Amygdala (tissue), 56 donors: ENCODE results near the gene EPHA4.
A peak's percentile ranks its signal among the peaks of the same experiment; 100 is the strongest.

ENCODE experiments used
- DNase-seq, 56 donors: peaks; one replicate each; lab custom pipeline; 2025; lab: John Stamatoyannopoulos, UW

The EPHA4 gene

DNA sequence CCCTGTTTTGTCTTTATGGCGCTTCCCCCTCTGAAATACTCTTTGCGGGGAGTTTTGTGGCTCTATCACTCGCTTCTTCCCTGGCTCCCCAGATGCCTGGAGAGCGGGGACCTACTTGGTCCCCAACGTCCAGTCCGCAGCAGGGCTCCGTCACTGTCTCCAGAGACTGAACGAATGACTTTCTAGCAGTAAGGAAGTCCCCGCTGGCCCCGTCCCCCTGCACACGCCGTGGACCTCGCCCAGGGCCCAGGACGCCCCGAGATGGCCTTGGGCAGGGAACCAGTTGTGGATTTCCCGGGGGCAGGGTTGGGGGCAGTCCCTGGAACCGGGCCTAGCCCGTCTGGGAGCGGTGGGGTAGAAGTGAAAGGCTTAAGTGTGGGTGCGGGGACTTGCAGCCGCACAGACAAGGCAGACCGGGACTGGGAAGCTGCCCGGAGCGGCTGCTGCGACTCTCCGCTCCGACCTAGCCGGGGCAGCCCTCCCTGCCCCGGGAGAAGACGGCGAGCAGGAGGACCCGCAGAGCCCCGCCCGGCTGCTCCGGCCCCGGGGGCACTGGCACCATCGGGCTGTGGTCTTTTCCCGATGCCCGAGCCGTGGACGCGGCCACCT, 821 bp upstream of the EPHA4 start:
- DNase-seq: peak in 30 of 56 donors; percentile 12 to 80 (median 60)

DNA sequence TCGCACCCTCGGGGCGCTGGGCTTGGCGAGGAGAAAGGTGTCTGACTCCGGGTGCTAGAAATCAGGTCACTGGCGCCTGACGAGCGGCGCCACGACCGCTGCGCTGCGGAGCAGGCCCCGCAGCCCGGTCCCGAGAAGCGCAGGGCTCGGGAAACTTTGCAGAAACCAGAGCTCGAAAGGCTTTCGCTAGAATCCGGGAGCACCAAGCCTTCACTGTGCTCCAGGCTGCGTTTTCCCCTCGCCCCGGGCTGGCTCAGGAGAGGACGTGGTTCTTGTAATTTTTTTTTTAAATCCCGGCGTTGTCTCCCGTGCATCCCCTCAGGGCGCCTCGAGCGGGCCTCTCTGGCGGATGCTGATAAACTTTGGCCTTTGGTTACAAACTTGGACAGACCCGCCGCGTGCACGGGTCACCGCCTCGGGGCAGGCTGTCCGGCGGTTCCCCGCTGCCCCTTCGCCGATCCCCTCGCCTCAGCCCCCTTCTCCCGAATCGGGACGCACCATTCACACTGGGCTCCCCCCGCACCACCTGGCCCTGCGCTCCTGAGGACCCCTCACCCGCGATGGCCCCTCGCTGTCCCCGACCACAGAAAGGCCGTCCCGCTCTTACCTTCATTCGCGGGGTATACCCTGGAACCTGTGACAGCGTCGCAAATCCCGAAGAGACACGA, 419 bp downstream of the EPHA4 start:
- peak in 7 of 56 donors; percentile 11 to 47 (median 36) for DNase-seq

DNA sequence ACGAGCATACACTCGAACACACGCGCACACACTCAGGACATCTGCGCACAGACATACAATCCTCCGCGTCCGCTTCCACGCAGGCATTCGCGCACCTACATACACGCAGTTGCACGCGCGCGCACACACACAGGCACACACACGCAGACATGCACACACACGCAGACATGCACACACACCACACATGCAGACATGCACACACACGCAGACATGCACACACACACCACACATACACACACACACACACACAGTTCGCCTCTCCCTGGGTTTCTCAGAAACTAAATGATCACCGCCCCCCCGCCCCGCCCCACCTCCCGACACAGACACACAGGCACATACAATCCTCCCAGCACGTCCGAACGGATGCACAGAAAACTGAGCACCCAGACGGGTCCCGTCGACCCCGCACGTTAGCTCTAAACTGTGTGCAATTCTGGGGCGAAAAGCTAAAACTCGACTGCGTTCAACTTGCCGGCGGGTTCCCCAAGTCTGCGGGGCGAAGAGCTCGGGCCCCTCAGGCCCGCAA, 1.0 kb downstream of the EPHA4 start:
- DNase-seq: peak in 5 of 56 donors; percentile 9 to 54 (median 16)

DNA sequence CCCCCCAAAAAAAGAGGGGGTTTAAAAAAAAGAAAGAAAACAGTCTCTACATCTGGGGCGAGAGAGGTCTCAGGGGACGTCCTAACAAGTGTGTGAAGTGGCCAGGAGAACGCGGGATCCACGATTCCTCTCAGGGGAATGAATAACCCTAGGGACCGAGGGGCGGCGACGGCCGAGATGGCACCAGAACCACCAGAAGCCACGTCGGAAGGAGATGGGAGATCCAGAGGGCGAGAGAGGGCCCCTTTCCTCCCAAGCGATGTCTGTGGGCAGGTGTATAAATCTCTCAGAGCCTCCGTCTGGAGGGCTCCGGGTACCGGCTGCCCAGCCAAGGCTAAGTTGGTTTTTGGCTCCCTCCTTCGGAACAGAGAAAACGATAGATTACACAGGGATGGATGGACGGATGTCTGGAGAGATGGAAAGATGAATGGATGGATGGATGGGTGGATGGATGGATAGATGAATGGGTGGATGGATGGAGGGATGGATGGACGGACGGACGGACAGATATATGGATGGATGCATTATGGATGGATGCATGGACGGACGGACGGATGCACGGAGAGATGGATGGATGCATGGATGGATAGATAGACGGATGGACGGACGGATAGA, 1.7 kb downstream of the EPHA4 start:
- DNase-seq: peak in 11 of 56 donors; percentile 12 to 45 (median 29)

DNA sequence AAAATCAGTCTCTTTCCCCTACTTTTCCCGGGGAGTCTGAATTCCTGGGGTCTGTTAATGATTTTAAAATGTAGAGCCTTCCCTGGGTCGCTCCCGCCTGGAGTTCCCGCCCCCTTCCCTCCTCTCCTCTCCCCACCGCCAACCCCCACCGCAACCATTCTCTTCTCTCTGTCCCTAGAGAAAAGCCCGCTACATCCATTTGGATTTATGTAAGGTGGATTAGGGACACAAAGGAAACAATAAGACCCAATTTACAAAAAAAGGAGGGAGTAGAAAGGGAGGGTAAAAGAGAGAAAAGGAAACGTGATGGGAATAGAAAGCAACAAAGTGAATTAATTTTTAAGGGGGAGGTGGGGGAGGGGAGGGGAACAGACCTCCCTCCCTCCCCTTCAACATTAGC, 2.2 kb downstream of the EPHA4 start:
- DNase-seq: no peak

DNA sequence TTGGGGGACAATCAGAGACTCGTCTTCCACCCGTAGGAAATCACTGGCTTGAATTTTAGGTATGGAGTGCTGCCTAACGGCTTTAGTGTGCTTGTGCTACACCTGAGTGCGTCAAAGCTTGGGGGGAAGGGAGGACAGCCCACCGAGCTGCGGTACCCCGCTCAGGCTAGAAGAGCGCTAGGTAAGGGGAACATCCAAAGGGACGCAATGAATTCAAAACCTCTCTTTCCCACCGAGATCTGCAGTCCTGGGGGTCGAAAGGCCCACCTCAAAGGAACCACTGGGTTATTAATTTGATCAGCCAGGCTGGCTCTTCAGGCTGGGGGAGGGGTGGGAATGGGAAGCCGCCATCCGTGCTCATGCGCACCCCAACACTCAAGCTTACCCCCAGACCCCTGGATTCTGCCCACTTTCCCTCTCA, 2.7 kb downstream of the EPHA4 start:
- DNase-seq: no peak

DNA sequence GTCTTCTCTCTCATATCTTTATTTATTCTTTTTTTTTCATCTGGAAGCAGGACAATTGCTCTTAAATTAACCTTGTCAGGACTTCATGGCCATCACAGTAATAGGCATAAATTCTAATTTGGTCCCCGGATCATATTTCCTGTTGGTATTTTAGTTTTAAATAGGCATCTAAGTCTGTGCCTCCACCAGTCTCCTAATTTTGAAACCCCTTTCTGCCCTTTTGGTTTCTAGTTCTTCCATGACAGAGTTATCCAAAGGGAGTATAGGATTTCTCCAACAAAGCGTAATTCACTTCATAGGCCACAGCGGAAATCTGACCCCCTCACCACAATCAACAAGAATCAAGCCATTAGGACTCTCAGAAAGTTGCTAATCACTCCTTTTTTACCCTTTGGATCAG, 3.8 kb downstream of the EPHA4 start:
- DNase-seq: no peak

DNA sequence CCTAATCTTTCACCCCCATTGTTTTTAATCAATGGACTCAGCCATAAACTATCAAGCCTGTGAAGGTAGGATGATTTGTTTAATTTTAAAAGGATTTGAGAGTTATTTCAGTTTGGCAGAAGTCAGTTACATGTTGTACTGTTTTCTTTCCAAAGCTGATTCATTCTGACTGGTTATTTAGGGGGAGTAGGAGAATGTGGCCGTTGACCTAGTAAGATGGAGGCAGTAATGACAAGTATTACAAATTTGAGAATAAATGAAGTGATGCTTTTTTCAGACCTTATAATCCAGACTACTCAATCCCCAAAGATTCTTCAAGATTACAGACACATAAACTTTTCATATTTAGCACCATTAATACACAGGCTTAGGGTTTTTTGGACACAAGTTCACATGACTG, 4.3 kb downstream of the EPHA4 start:
- DNase-seq: no peak

DNA sequence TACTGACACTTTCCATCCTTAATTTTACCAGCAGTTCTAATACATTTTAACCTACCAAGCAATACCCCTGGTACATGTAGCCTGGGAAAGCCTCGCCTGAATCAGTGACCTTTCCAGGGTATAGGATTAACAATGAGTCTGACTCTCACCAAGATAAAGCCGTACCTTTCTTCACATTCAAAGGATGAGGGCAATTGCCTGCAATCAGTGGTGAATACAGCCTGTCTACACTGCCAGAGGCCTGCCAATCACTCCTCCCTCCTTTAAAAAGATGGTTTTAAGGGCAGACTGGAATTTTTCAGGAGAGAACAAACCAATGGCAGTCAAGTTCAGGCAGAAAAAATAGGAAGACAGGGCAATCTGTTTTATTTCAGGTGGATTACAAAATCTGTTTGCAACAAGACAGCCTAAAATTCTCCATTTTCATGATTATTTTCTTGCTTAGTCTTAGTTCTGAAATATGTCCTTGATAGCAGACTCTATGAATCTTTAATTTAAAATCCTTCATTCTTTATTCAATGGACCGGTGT, 4.8 kb downstream of the EPHA4 start:
- no peak for DNase-seq

DNA sequence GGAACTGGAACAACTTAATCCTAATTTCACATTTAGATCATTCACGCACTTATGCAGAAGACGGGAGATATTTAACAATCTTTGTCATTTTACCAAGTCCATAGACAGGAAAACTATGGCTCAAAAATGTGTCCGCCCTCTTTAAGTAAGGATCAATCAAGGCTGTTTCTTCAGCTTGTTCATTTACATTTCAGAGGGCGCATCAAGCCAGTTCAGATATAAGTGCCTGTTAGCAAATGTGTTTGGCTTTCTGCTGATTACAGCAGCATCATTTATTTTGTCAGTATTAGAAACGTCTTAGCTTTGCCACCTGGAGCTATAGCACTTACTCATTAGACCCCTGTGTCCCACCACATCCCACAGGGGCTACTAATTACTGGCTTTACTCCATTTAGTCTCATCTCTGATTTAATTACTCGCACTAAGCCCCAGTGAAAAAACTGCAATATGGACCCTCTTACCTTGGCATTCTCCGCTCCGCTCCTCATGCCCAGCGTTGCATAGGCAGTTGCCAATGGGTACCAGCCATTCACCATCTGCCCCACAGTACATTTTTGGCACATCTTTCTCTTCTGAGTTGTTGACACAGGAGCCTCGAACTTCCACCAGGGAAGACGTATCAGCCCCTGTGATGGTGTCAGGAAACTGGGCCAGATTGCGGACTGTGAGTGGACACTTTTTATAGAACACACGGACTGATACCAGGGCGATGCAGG, 8.7 kb downstream of the EPHA4 start:
- DNase-seq: no peak

DNA sequence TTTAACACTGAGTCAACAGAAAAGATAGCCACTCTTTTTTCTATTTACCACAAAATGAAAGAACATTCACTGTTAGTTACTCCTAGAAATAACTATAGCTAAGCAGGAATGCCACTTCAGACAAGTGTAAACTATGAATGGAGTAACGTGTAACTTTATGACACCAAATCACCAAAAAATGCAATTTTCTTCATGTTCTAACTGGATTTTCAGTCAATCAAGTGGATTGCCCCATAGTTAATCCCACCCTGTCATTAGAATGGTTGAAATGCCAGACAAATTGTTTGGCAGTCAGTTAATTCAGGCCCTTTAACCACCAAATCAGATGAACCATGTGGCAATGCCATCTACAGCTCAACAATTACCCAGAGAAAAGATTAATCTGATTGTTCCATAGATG, 9.9 kb downstream of the EPHA4 start:
- DNase-seq: no peak

DNA sequence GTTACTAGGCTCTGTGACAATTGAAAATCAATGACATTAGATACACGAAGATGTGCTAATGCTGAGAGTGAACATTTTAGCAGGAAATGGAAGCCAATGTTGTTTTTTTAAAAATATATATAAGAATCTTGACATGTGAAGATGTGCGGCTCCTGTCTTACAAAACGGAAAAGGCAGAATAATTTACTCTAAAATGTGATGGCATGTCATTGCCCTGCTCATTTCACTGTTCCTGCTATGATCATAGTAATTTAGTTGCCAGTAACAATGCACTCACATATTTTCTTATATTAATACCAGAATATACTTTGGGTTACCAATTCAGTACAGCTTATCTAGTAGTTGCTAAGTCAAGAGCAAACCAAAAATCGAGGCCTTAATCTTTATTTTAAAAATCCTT, 10.3 kb downstream of the EPHA4 start:
- DNase-seq: no peak

DNA sequence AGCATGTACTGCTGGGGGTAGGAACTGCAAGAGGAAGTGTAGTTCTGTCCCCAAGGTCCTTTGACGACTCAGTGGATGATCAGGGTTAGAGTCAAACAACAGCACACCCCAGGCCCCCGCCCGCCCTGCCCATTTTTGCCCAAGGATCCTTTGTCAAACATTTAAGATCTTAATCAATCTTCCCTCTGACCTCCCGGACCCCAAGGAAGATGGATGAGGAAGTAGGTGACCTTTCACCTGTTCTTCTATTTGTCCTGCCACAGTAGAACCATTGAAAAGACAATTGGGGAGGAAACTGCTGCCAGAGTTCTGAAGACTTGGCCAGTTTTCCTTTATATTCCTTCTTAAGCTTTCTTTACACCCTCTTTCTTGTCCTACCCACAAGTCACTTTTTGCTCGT, 12.1 kb downstream of the EPHA4 start:
- DNase-seq: no peak

DNA sequence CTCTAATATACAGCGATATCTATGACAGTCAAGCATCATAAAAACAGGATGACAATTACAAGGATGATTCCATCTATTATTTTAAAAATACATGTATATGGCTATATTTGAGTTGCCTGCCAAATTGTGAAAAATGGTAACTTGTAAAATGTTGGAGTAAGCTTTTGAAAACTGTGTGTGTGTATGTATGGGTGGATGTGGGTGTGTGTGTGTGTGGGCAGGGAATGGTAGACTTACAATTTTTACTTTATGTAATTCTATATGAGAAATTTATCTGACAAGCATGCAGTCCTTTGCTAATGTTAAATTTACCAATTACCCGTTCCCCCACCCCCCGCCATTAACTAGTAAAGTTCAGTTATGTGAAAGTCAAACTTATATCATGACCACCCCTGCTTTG, 14.0 kb downstream of the EPHA4 start:
- DNase-seq: no peak

DNA sequence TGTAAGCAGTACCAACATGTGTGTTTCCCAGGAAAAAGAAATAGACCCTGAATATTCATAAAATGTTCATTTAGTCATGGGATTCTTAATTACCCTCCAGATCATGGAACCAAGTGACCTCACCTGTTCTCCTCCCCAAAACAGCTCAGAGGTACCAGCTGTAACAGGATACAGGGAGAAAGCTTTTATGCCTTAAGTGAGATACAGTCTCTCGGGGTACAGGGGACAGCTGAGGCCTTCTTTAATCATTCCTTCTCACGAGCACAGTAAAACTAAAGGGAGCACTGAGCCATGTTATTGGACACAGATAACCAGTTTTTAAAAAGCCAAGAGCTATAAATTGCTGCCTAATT, 16.6 kb downstream of the EPHA4 start:
- DNase-seq: no peak

DNA sequence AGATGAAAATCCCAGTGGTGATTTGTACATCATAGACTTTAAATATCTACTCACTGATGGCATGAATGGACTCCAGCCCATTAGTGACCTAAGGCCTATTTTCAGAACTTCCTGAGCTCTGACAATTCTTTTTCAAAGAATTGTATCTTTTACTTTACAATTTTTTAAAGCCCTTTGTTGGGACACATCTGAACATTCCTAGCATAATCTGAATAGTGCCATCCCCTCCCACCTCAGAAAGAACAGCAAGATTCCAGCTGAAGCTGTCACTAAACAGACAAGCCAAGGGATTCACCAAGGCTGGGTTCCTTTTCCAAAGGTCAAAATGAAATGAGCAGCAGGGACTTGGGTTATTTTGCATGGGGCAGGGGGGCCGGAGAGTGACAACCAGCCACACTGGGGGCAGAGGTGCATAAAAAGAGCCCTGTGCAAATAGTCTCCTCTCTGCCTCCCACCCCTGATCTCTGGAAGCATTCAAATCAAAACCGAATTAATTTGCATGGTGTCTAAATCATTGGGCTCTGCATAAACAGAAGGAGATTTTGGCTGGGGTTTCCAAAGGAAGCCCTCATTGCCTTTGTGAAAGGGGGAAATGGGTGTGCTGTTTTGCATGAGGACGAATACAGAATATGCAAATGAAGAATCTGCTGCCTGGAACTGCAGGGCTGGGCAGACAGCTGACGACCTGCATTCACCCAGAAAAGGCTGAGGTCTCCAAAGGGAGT, 17.2 kb downstream of the EPHA4 start:
- DNase-seq: no peak

DNA sequence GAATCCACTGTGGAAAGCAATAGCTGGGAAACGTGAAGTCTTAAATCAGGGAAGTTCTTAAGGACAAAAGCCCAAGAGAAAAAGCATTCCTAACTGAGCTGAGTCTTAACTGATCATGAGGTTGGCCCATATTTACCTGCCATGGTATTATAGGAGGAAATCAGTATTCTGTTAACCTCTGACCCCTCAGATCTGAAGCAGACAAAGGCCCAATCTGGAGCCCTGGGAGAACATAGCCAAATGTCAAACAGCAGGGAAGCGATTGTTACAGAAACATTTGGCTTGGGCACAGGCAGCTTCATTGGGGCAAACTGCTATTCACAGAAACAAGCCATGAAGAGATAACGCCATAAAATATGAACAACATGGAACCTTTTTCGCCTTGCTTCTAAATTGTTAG, 18.8 kb downstream of the EPHA4 start:
- DNase-seq: no peak

DNA sequence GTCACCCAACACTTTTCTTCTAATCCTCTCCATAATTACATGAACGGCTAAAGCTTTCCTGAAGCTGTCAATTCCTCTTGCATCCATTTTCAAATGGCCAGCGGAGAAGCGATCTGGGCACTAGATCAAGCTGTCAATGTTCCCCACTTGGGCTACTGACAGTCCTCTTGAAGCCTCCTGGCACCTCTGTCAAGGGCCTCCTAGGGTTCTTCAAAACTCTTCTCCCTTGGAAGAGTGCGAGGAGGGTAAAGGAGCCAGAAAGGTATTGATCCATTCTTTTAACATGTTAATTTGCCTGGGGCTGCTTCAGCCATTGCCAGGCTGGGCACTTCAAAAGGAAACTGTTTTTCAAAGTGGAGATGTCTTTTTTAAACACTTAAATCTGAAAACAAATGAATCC, 19.8 kb downstream of the EPHA4 start:
- no peak for DNase-seq

DNA sequence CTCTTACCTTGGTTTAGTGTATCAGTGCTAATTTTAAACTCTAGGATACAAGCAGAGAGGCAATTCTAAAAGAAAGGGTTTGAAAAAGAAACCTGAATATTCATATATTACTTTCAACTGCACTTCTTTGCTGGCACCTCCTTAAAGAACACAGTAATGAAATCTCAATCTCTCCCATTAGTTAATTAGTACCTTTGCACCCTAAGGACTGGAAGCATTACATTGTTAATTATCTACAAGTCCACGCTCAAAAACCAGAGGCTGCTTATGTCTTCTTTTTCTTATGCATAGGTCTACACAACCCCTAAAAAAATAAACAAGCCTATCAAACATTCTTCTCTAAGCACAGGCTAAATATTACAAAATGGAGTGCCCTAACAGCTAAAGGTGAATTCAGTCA, 20.2 kb downstream of the EPHA4 start:
- no peak for DNase-seq

DNA sequence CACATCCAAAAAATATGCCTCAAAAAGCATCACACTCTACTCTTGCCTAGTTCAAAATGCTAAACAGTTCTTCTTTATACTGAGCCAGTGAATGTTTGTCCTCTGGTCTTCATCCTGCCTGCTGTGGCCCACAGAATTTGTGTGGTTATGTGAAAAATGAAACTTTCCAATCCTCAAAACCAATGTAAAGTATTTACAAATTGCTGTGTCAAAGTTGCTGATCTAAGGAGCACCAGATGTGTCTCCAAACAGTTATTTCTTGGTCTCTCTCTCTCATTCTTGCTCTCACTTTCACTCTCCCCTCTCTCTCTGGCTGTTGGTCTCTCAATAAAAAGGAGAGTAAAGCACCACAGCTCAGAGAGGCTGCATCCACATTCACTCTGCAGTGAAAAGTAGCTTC, 23.0 kb downstream of the EPHA4 start:
- DNase-seq: no peak
